Measurements from ENCODE around the gene EIPR1.

Gene EIPR1

DNA sequence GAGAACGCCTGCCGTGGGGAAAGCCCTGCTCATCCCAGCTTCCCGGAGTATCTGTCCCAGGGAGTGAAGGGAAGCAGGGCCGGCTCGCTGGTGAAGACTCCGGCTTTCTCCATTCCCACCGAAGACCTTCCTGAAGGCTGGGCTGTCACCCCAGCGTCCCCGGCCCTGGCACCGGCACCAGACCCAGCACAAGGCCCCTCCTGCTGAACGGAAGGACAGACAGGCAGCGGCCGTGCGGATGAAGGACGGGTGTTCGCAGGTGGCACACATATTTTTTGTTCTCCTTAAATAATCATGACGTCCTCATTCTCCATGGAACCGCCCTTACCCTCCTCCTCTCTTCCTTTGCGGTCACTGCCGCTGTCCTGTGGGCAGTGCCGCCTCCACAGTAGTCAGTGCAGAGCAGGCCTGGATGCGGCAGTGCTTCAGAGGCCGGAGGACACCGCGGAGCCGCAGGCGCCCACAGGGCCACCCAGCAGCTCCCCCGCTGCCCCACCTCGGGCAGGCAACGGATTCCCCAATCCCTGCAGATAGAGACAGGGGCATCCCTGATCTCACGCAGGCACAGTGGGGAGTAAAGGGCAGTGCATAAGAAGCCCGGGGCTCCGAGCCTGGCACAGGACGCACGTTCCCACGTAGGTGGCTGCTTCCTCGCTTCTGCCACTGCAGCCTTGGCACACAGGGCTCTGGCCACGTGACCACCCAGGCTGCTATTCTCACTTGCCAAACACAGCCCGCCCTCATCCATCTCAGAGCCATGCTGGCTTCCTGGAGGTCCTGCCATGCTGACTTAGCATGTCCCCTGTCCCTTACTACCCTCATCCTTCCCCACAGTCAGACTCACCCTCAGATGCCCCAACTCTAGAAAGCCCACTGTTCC is 229.7 kb downstream of the EIPR1 start:
- 97% methylated on average over 39 of the region's 39 CpGs for WGBS (ENCODE audit: insufficient coverage)
- Histone ChIP-seq H3K4me3 (ENCODE audit: control insufficient read depth in 1 of 7, extremely low read depth in 1 of 7, insufficient read depth in 4 of 7, low read depth in 2 of 7, low read length in 6 of 7) (no peak overlapping the region), H3K4me1 (ENCODE audit: control extremely low read depth in 1 of 4, control insufficient read depth in 4 of 4, insufficient read depth in 4 of 4, low read length in 3 of 4) (no peaks in the 10 kb centered on the region), H3K9me3 (ENCODE audit: control extremely low read depth in 1 of 5, control insufficient read depth in 4 of 5, insufficient read depth in 2 of 5, low read depth in 1 of 5, low read length in 4 of 5) (peaks cover 0 to 2% (median 0%) of the 10 kb centered on the region in 5 experiments), H3K27ac (ENCODE audit: insufficient read depth in 1 of 2, low read depth in 1 of 2, low read length in 2 of 2, poor library complexity in 1 of 2, severe bottlenecking in 2 of 2) (no peak overlapping the region), H3K36me3 (ENCODE audit: control insufficient read depth in 4 of 4, insufficient read depth in 4 of 4, low read length in 3 of 4) (no peaks in the 10 kb centered on the region), H3K27me3 (replicated peaks in 2 of 5; ENCODE audit: control insufficient read depth in 4 of 5, insufficient read depth in 5 of 5, low read length in 4 of 5) (no peaks in the 10 kb centered on the region)
- ChIA-PET CTCF (no interaction called here), POLR2A (no interaction called here)
- DNase-seq: no peak

DNA sequence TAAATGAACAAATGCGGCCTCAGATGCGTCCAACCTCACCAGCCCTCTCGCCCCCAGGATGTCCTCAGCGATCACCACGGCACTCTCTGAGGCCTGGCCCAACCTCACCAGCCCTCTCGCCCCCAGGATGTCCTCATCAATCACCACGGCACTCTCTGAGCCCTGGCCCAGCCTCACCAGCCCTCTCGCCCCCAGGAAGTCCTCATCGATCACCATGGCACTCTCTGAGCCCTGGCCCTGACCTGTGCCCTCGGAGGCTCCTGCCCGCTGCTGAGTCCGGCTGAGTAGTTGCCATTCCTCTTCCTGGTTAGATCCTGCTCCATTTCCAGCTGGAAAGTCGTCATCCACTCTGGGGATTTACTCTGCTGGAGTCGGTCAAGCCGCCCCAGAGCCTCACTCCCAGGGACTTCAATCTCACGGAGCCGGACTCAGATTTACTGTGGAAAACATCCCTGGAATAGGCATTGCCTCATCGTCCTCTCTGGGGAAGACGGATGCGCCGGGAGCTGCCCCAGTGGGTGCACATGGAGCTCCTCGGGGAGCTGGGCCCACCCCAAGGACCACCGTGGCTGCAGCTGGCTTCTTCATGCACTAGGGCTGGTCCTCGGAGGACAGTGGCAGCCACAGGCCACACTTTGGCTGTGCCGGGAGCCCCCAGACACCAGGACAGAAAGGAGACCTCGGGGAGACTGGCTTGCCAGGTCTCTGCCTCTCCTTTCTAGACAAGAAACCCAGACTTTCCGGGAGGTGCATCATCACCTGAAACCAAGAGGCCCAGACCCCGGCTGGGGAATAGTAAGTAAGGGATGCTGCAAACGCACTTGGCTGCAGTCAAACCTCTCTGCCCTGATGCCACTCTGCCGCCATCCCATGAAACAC is 230.6 kb downstream of the EIPR1 start:
- Histone ChIP-seq H3K4me1 (ENCODE audit: control extremely low read depth in 1 of 4, control insufficient read depth in 4 of 4, insufficient read depth in 4 of 4, low read length in 3 of 4) (no peaks in the 10 kb centered on the region), H3K27ac (ENCODE audit: insufficient read depth in 1 of 2, low read depth in 1 of 2, low read length in 2 of 2, poor library complexity in 1 of 2, severe bottlenecking in 2 of 2) (no peak overlapping the region), H3K36me3 (ENCODE audit: control insufficient read depth in 4 of 4, insufficient read depth in 4 of 4, low read length in 3 of 4) (no peaks in the 10 kb centered on the region), H3K27me3 (replicated peaks in 2 of 5; ENCODE audit: control insufficient read depth in 4 of 5, insufficient read depth in 5 of 5, low read length in 4 of 5) (no peaks in the 10 kb centered on the region), H3K4me3 (ENCODE audit: control insufficient read depth in 1 of 7, extremely low read depth in 1 of 7, insufficient read depth in 4 of 7, low read depth in 2 of 7, low read length in 6 of 7) (no peak overlapping the region), H3K9me3 (ENCODE audit: control extremely low read depth in 1 of 5, control insufficient read depth in 4 of 5, insufficient read depth in 2 of 5, low read depth in 1 of 5, low read length in 4 of 5) (peaks cover 0 to 2% (median 0%) of the 10 kb centered on the region in 5 experiments)
- ChIA-PET CTCF (no interaction called here), POLR2A (no interaction called here)
- no peak for DNase-seq
- WGBS (ENCODE audit: insufficient coverage): 99% methylated on average over 27 of the region's 30 CpGs

DNA sequence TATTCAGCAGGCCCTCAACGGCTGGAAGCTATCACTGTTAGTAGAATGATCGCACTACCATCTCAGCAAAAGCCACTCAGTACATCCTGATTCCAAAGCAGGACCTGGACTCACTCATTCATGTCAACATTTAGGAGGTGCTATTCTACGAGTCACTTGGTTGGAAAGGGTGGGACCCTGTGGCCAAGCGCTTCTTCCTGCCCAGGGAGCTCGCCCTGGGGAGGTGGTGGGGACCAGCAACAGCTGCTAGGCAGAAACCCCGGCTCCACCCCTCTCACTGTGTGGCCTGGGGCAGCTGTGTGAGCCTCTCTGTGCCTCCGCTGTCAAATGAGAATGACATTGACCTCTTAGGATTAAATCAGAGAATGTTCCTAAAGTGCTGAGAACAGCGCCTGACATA is 231.4 kb downstream of the EIPR1 start:
- ChIA-PET CTCF (interaction anchor here (0.7 kb wide), 1 partner anchor 278 kb away, joined by 3 read pairs; no protein-coding TSS in a partner anchor), POLR2A (no interaction called here)
- Histone ChIP-seq H3K27me3 (replicated peaks in 2 of 5; ENCODE audit: control insufficient read depth in 4 of 5, insufficient read depth in 5 of 5, low read length in 4 of 5) (no peaks in the 10 kb centered on the region), H3K4me1 (ENCODE audit: control extremely low read depth in 1 of 4, control insufficient read depth in 4 of 4, insufficient read depth in 4 of 4, low read length in 3 of 4) (no peaks in the 10 kb centered on the region), H3K4me3 (ENCODE audit: control insufficient read depth in 1 of 7, extremely low read depth in 1 of 7, insufficient read depth in 4 of 7, low read depth in 2 of 7, low read length in 6 of 7) (no peak overlapping the region), H3K27ac (ENCODE audit: insufficient read depth in 1 of 2, low read depth in 1 of 2, low read length in 2 of 2, poor library complexity in 1 of 2, severe bottlenecking in 2 of 2) (no peak overlapping the region), H3K9me3 (ENCODE audit: control extremely low read depth in 1 of 5, control insufficient read depth in 4 of 5, insufficient read depth in 2 of 5, low read depth in 1 of 5, low read length in 4 of 5) (peaks cover 0 to 5% (median under 1%) of the 10 kb centered on the region in 5 experiments), H3K36me3 (ENCODE audit: control insufficient read depth in 4 of 4, insufficient read depth in 4 of 4, low read length in 3 of 4) (no peaks in the 10 kb centered on the region)
- DNase-seq: no peak
- 93% methylated on average over 8 of the region's 8 CpGs for WGBS (ENCODE audit: insufficient coverage)

DNA sequence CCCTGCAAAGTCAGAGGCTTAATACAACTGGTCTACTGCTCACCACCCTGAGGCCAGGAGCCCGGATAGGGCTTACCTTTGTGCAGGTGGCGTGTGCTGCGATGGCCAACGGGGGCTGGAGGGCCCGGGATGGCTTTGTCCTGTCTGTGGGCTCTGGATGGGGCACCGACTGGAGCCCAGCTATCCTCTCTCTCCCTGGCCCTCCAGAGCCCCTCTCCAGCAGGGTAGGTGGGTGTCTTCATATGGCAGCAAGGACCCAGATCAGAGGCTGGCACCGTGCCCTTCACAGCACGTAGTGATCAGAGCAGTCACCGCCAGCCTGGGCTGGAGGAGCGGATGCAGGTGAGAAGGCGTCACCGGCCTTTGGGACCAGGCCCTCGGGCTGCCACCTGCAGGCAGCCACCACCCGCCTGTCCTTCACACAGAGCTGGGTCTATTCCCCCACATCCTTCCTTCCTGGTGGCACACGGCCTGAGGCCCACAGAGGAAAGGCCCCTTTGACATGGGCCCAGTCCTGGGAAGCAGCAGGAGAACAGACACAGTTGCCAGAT is 232.1 kb downstream of the EIPR1 start:
- Histone ChIP-seq H3K9me3 (ENCODE audit: control extremely low read depth in 1 of 5, control insufficient read depth in 4 of 5, insufficient read depth in 2 of 5, low read depth in 1 of 5, low read length in 4 of 5) (peaks cover 0 to 3% (median 0%) of the 10 kb centered on the region in 5 experiments), H3K27ac (ENCODE audit: insufficient read depth in 1 of 2, low read depth in 1 of 2, low read length in 2 of 2, poor library complexity in 1 of 2, severe bottlenecking in 2 of 2) (no peak overlapping the region), H3K4me1 (ENCODE audit: control extremely low read depth in 1 of 4, control insufficient read depth in 4 of 4, insufficient read depth in 4 of 4, low read length in 3 of 4) (no peaks in the 10 kb centered on the region), H3K4me3 (ENCODE audit: control insufficient read depth in 1 of 7, extremely low read depth in 1 of 7, insufficient read depth in 4 of 7, low read depth in 2 of 7, low read length in 6 of 7) (no peak overlapping the region), H3K36me3 (ENCODE audit: control insufficient read depth in 4 of 4, insufficient read depth in 4 of 4, low read length in 3 of 4) (no peaks in the 10 kb centered on the region), H3K27me3 (replicated peaks in 2 of 5; ENCODE audit: control insufficient read depth in 4 of 5, insufficient read depth in 5 of 5, low read length in 4 of 5) (no peaks in the 10 kb centered on the region)
- POLR2A ChIA-PET: no interaction called here
- no peak for DNase-seq
- CTCF ChIA-PET: interaction anchor here (0.6 to 0.7 kb wide), 2 partner anchors 279 to 408 kb away, joined by 3 read pairs; no protein-coding TSS in a partner anchor
- WGBS (ENCODE audit: insufficient coverage): 85% methylated on average over 12 of the region's 15 CpGs

DNA sequence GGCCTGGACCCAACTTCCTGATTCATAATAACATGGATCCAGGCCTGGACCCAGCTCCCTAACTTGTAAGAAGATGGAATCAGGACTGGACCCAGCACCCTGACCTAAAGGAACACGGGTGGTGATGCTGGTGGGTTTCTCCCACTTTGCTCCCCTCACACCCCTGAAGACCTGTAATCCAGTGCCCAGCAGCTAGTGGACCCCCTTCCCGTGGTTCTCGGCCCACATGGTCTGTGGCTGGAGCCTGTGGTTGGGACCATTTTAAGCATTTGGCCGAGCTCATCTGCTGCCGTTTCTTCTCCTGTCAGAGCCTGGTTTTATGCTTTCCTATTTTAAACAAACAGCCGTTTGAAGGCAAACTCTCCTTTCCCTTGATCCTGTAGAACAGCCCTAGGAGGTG is 232.8 kb downstream of the EIPR1 start:
- 84% methylated on average over 5 of the region's 6 CpGs for WGBS (ENCODE audit: insufficient coverage)
- Histone ChIP-seq H3K4me1 (ENCODE audit: control extremely low read depth in 1 of 4, control insufficient read depth in 4 of 4, insufficient read depth in 4 of 4, low read length in 3 of 4) (no peaks in the 10 kb centered on the region), H3K36me3 (ENCODE audit: control insufficient read depth in 4 of 4, insufficient read depth in 4 of 4, low read length in 3 of 4) (no peaks in the 10 kb centered on the region), H3K4me3 (ENCODE audit: control insufficient read depth in 1 of 7, extremely low read depth in 1 of 7, insufficient read depth in 4 of 7, low read depth in 2 of 7, low read length in 6 of 7) (no peak overlapping the region), H3K9me3 (ENCODE audit: control extremely low read depth in 1 of 5, control insufficient read depth in 4 of 5, insufficient read depth in 2 of 5, low read depth in 1 of 5, low read length in 4 of 5) (peaks cover 0 to 3% (median 0%) of the 10 kb centered on the region in 5 experiments), H3K27ac (ENCODE audit: insufficient read depth in 1 of 2, low read depth in 1 of 2, low read length in 2 of 2, poor library complexity in 1 of 2, severe bottlenecking in 2 of 2) (no peak overlapping the region), H3K27me3 (replicated peaks in 2 of 5; ENCODE audit: control insufficient read depth in 4 of 5, insufficient read depth in 5 of 5, low read length in 4 of 5) (no peaks in the 10 kb centered on the region)
- DNase-seq: no peak
- POLR2A ChIA-PET: no interaction called here
- CTCF ChIA-PET: interaction anchor here (0.6 kb wide), 1 partner anchor 408 kb away, joined by 3 read pairs; no protein-coding TSS in a partner anchor

DNA sequence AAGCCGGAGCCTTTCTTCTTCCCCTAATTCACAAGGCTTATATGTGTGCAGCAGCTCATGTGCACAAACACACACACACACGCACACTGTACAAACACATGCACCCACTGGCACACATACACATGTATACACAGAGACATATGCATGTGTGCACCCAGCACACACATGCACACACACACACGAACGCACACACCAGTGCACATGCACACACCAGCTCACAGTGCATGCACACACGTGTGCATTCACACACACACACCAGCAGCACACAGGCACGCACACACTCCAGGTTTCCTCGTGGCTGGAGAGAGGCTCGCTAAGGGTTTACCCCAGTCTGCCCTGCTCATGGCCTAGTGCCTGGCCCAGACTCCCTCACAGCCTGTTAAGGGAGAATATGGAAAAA is 234.0 kb downstream of the EIPR1 start:
- Histone ChIP-seq H3K36me3 (ENCODE audit: control insufficient read depth in 4 of 4, insufficient read depth in 4 of 4, low read length in 3 of 4) (no peaks in the 10 kb centered on the region), H3K4me1 (ENCODE audit: control extremely low read depth in 1 of 4, control insufficient read depth in 4 of 4, insufficient read depth in 4 of 4, low read length in 3 of 4) (no peaks in the 10 kb centered on the region), H3K9me3 (ENCODE audit: control extremely low read depth in 1 of 5, control insufficient read depth in 4 of 5, insufficient read depth in 2 of 5, low read depth in 1 of 5, low read length in 4 of 5) (peaks cover 0 to 3% (median 0%) of the 10 kb centered on the region in 5 experiments), H3K4me3 (ENCODE audit: control insufficient read depth in 1 of 7, extremely low read depth in 1 of 7, insufficient read depth in 4 of 7, low read depth in 2 of 7, low read length in 6 of 7) (no peak overlapping the region), H3K27me3 (replicated peaks in 2 of 5; ENCODE audit: control insufficient read depth in 4 of 5, insufficient read depth in 5 of 5, low read length in 4 of 5) (no peaks in the 10 kb centered on the region), H3K27ac (ENCODE audit: insufficient read depth in 1 of 2, low read depth in 1 of 2, low read length in 2 of 2, poor library complexity in 1 of 2, severe bottlenecking in 2 of 2) (no peak overlapping the region)
- WGBS (ENCODE audit: insufficient coverage): 82% methylated on average over 7 of the region's 8 CpGs
- DNase-seq: no peak
- ChIA-PET CTCF (no interaction called here), POLR2A (no interaction called here)
